NCI-H524 (cell line): ENCODE data around the gene LTBP4.

Source experiments
- DNase-seq, 2 experiments: peaks; one replicate each; lab custom pipeline; 2025; lab: John Stamatoyannopoulos, UW

The LTBP4 gene

DNA sequence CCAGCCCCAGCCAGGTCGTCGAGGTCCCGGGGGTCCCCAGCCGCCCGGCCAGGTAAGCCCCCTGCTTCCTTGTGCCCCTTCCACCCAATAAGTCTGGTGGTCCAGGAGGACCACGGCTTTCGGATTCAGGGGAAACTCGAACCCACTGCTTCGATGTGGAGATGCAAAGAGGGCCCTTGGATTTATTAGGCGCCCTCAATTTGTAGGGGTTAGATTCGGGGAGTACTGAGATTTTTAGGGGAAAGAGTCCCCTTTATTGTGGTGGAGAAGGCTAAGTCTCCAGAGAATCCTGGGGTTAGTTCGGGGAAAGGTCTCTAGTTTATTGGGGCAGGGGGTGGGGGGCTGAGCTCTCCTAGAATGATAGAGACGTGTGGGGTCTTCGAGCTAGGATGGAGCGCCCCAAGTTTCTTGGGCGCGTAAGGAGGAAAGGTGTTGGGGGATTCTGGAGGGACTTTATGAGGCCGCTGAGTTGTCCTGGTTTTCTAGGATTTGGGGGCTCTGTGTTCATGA lies 3.8 kb upstream of the LTBP4 start:
- DNase-seq, result no peak

DNA sequence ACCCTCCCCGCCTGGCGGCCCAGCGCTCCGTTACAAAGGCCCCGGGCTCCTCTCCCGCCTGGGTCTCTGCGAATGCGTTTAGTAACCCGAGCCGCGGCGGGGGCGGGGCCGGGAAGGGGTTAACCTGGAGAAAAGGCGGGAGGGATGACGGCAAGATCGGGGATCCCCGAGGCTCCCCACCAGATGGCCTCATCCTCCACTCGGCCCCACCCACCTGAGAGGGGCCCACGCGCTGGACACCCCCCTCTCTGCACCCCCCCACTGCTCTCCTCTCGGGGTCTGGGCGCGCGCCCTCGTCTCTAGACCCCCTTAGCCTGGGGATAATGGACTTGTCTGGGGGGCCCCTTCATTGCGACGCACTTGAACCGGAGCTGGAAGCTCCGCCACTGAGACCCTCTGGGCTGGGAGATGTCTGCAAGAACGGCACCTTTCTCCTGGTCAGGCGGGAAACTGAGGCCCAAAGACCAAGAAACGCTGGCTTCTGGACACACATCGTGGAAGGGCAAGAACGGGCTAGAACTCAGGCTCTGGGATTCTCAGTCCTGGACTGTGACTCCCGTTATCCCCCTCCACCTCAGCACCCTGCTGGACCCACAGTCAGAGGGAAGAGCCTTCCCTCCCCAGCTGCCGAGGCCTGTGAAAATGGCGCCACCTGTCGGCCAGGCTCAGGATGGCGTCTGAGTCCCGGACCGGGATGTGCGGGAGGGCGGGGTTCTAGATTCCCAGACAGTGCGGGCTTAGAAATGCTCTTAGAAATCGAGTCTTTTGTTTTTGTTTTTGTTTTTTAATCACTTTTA lies 2.9 kb upstream of the LTBP4 start:
- DNase-seq, result peak; percentile 88 to 93

DNA sequence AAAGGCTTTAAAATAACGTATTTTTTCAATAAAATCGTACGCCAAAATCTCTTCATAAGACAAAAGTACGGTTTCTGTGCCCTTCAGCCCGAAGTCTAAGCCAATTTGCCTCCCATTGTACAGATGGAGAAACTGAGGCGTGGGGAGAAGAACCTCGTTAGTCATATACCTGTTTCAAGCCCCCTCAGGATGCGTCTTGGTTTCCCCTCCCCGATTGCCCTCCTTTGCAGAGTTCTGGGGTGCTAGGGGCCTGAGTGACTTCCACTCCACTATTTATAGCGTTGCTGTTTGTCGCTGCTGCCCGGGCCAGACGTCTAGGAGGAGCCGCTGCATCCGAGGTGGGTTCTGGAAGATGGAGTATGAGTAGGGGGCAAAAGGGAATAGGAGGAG lies 2.3 kb upstream of the LTBP4 start:
- DNase-seq, result no peak

DNA sequence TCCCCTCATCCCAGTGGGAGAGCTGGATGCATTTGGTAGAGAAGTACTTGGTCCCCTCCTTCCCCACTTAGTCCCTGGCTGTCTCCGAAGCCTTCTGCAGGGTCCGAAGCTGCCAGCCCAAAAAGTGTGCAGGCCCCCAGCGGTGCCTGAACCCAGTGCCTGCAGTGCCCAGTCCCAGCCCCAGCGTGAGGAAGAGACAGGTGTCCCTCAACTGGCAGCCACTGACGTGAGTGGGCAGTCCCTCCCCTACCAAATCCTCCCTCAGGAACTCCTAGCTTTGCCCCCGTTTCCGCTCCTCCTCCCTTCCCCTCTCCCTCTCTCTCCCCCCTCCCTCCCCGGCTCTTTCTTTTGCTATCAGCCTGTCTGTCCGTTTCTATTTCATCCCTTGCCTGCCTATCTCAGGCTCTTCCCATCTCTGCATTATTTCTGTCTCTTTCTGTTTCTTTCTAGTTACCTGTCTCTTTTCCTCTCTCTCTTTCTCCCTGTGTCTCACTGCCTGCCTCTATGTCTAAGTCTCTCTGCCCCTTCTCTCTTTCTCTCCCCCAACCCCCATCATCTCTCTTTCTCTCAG lies 1.8 kb upstream of the LTBP4 start:
- DNase-seq, result no peak

DNA sequence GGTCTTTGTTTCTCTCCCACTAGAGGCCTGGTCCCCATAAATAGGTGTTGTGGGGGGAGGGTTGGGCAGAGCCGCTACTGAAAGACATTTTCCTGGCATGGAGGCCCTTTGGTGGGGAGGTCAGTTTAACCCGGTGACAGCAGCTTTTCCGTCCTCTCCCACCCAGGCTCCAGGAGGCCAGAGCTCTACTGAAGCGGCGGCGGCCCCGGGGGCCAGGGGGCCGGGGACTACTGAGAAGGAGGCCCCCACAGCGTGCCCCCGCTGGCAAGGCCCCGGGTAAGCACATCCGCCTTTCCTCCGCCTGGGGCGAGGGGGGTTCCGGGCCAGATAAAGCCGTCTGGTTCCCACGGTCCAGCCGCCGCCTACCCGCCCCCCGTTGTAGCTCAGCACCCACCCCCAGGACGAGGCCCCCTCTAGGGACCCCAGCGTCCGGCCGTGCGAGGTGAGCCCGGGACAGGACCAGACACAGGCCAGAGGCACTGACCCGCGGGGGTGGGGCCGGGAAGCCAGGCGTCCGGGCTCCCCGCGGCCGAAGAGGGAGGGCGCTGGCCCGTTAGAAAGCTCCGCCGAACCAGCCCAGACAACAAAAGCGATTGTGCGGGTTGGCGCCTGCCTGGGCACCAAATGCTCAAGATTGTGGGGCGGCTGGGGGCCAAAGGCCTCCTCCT lies 1.1 kb upstream of the LTBP4 start:
- no peak for DNase-seq

DNA sequence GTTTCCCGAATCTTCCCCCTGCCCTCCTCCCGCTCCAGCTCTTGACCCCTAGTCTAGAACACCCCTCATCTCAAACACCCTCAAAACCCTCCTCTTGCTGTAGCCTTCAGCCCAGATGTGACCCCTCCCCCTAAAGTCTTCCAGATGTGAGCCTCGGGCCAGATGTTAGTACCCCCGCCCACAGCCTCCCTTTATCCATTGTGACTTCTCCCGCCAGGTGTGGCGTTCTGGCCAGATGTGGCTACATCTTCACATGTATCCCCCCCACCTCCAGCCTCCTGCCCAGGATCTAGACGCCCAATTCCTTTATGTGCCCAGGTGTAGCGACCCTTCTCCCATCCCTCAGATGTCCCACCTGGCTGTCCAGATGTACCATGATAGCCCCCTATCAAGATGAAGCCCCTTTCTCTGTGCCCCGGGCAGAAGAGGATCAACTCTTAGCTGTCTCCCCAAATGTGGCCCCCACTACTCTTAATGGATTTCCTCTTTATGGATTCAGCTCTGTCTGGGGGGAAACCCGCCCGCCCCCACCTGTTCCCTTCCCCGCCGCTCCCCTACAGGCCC lies 517 bp upstream of the LTBP4 start:
- no peak for DNase-seq

DNA sequence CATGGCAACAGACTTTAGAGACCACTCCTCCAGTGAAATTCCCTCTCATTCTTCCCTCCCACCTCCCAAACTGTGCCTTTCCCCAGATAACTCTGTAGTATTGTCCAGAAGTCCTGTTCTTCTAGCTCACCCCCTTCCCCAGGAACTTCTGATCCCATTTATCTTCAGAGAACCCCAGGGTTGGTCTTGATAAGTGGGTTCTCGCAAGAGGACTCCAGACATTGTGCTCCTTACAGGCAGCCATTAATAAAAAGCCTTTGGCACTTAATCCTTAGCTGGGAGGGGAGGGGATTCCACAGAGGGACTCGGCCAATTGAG lies 1.9 kb downstream of the LTBP4 start:
- DNase-seq, result peak; percentile 36 to 52

DNA sequence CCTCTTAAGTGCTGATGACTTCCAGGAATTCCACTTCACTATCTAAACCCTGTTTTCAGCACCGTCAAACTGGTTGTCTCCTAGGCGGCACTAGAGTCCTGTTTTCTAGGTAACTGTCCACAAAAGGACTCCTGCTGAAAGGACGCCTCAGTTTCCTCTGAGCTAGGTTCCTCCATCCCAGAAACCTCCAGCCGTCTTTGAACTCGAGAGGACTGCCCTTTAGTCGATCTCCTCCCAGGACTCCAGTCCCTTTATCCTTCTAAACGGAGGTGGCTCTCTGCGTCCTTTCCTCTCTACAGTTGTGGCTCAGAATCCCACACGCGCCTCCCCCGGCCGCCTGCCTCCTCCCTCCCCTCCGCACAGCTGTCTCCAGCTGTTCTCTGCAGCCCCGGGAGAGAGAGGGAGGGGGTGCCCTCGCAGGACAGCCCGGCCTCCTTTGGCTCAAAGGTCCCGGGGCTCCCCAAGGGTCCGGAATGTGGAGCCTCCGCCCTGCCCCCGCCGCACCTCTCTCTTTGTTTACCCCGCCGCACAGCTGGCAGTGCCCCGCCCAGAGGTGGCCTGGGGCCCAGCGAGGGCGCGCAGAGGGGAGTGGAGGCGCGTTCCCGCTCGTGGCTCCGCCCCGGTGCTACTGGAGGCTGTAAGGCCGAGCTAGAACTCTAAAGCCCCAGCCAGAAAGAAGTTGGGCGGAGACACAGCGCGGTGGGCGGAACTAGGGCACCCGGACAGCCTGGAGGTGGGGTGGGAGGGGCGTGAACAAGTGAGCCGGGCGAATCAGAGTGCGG lies 2.4 kb downstream of the LTBP4 start:
- no peak for DNase-seq

DNA sequence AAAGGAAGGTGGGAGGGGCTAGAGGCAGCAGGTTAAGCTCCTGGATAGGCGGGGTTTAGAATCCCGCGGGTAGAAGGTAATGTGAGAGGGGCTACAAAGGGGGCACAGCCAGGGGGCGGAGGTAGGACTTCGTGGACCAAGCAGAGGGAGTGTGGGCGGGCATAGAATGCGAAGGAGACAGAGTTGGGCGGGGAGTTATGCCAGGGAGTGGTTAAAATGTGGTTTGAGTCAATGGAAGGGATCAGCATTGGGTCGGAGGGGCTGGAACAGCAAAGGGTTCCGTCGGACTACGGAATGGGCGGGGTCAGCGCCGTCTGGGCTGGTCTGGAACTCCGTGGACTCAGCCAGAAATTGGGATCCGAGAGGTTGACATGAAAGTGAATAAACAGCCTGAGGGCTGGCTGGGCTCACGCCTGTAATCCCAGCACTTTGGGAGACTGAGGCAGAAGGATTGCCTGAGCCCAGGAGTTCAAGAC lies 3.0 kb downstream of the LTBP4 start:
- no peak for DNase-seq

DNA sequence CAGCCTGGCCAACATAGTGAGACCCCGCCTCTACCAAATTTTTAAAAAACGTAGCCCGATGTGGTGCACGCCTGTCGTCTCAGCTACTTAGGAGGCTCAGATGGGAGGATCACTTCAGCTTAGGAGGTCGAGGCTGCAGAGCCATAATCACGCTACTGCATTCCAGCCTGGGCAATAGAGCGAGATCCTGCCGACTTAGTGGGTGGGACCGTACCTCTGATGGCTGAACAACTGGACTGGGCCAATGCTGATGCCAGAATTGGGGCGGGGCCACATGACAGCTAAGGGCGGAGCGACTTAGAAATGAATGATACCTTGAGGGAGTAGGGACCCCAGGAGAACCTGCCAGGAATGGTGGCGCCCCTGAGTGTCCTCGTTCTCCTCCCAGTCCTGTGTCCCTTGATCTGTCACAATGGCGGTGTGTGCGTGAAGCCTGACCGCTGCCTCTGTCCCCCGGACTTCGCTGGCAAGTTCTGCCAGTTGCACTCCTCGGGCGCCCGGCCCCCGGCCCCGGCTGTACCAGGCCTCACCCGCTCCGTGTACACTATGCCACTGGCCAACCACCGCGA lies 3.6 kb downstream of the LTBP4 start:
- no peak for DNase-seq

DNA sequence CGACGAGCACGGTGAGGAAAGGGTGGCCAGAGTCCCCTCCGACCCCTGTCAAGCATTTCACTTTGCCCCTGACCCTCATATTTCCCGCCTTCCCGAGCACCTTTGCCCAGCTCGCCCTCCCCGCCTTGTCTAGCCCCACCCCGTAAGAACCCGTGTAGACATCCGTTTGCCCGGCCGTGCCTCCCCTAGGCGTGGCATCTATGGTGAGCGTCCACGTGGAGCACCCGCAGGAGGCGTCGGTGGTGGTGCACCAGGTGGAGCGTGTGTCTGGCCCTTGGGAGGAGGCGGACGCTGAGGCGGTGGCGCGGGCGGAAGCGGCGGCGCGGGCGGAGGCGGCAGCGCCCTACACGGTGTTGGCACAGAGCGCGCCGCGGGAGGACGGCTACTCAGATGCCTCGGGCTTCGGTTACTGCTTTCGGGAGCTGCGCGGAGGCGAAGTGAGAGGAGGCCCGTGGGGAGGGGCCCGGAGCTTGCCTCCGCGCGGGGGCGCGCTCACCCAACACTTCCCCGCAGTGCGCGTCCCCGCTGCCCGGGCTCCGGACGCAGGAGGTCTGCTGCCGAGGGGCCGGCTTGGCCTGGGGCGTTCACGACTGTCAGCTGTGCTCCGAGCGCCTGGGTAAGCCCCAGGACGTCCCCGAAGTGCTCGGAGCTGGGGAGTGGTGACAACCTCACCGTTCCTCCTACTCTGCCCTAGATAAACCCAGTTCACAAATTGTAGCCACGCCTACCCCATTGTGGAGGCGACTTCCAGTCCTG lies 4.2 kb downstream of the LTBP4 start:
- no peak for DNase-seq

DNA sequence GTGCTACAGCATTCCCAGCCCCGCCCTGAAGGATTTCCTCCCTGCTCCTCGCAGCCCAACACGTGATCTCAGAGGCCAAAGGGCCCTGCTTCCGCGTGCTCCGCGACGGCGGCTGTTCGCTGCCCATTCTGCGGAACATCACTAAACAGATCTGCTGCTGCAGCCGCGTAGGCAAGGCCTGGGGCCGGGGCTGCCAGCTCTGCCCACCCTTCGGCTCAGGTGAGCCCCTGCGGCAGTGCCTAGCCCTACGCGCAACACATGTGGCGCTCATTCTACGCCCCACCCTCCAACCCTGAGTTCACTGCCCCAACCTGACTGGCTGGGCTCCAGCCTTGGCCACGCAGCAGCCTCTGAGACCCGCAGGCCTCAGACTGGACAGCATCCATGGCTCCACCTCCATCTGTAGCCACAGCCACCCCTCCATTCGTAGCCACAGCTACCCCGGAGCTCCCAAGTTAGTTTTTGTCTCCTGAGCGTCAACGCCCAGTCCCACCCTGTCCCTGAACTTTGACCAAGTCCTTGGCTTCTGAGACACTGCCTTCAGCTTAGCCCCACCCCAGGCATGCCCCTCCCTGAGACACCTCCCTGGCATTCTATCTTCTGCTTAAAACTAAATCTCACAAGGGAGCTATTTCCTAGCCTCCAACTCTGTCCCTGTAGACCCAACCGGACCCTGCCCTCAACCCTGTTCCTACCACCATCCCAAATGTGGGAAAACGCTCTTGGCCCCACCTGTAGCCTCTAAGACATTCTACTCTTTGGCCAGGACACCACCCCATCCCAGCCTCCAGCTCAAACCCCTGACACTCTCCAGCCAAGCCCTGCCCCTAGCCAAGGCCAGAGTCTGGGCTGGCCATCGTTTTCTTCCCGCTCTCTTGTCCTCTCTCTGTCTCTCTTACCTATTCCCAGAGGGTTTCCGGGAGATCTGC lies 6.4 kb downstream of the LTBP4 start:
- no peak for DNase-seq

DNA sequence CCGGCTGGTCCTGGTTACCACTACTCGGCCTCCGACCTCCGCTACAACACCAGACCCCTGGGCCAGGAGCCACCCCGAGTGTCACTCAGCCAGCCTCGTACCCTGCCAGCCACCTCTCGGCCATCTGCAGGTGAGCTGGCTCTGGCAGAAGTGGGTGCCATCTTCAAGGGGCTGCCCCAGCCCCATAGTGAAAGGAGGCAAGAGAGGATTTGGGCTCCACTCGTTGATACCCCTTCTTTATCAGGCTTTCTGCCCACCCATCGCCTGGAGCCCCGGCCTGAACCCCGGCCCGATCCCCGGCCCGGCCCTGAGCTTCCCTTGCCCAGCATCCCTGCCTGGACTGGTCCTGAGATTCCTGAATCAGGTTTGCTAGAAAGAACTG lies 7.1 kb downstream of the LTBP4 start:
- no peak for DNase-seq

DNA sequence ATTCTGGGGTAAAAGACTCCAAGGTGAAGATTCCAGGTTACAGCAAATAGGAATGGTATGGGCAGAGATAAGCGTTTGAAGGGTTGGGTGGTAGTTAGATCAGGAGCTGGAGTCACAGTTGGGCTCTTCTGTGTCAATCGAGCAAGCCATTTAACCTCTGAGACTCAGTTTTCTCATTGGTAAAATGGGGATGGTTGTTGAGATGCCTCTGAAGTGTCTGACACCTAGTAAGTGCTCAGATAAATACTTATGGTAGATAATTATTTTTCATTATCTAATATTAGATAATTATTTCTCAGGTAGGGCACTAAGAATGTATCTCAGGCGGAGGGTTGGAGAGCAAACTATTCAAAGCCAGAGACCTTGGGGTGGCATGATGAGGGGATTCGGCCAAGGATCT lies 7.8 kb downstream of the LTBP4 start:
- no peak for DNase-seq

DNA sequence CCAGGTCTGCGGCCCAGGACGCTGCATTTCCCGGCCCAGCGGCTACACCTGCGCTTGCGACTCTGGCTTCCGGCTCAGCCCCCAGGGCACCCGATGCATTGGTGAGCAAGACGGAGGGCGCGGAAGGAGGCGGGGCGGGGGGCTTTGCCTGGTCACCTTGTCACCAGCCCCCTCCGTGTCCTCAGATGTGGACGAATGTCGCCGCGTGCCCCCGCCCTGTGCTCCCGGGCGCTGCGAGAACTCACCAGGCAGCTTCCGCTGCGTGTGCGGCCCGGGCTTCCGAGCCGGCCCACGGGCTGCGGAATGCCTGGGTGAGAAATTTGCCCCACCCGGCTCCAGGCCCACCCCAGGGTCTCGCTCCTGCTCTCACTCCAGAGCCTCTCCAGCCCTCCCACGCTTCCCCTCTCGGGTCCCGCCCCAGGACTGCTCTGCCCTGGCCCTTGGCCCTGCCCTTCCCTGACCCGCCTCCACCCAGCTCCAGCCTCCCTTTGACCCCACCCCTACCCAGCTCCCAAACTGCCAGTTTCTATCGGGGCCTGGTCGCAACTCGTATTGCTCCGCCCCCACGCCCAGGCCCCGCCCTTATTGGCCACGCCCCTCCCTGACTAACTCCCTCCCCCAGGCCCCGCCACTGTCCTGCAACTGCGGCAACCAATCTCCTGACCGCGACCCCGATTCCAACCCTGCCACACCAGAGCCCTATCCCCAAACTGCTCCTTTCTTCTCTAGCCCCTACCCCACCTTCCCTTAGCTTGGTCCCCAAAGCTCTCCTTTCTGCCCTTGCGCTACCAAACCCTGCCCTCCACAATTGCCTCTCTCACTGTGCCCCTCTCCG lies 8.6 kb downstream of the LTBP4 start:
- DNase-seq, result no peak

DNA sequence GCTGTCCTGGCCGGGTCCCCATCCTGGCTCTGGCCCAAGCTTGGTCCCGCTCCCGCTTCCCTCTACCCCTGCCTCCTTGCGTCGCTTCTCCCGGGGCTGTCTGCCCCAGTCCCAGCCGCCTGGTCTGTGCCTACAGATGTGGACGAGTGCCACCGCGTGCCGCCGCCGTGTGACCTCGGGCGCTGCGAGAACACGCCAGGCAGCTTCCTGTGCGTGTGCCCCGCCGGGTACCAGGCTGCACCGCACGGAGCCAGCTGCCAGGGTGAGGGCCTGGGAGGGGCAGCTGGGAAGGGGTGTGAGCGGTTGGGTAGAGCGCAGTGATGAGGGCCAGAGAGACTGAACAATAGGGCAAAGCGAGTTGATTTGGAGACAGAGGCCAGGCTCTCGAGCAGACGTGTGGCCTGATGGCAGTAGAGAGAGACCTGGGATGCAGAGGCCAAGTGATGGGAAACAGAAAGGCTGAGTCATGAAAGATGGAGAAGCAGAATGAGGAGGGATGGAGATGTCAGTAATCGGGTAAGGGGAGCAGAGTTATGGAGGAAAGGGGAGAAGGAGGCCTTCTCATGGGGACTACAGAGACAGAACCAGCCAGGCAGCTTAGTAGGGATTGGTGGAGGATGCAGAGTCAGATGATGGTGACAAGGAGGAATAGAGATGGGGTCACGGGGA lies 9.4 kb downstream of the LTBP4 start:
- no peak for DNase-seq

DNA sequence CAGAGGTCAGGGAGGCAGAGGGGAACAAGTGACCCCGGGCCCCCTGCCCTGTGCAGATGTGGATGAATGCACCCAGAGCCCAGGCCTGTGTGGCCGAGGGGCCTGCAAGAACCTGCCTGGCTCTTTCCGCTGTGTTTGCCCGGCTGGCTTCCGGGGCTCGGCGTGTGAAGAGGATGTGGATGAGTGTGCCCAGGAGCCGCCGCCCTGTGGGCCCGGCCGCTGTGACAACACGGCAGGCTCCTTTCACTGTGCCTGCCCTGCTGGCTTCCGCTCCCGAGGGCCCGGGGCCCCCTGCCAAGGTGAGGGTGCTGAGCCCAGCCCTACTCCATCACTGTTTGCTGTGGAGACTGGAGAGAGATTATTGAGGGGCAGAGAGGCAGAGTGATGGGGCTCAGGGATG lies 9.9 kb downstream of the LTBP4 start:
- no peak for DNase-seq

DNA sequence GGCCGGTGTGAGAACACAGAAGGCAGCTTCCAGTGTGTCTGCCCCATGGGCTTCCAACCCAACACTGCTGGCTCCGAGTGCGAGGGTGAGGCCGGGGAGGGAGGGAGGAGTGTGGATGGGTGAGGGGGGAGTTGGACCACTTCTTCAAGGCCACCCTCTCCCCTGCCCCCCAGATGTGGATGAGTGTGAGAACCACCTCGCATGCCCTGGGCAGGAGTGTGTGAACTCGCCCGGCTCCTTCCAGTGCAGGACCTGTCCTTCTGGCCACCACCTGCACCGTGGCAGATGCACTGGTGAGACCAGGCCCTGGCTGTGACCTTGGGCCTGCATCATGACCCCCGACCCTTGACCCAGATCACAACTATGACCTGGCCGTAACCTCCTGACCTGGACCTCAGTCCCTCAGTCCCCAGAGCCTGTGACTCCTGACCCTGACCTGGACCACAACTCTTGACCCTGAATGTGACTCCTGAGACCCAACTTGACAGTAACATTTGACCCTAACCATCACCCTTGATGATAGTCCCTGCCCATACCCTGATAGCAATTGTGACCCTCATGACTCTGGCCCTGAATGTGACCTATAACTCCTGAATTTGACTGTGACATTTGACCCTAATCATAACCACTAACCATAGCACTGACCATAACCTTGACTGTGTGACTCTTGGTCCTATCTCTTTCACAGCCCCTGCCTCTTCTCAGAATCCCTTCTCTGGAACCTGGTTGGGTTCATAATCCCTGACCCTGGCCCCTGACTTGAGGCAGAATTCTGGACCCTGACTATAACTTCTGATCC lies 10.9 kb downstream of the LTBP4 start:
- no peak for DNase-seq
